Epithelial cell of esophagus (primary cell): ENCODE results near the gene TLR9.

ENCODE experiments used
- DNase-seq: peaks from one replicate; pipeline ENCODE4 v3.0.0; 2010; ENCODE audit warnings: low read depth
- H3K4me3 ChIP-seq: 2 replicates; pipeline ENCODE4 v1.5.1; 2011; ENCODE audit warnings: mild to moderate bottlenecking, low read length, control low read depth
- TF ChIP-seq, protein P1 (sequence below): IDR thresholded peaks from 2 replicates; pipeline ENCODE4 v1.5.1; 2011; ENCODE audit warnings: low read depth, mild to moderate bottlenecking, low read length, control low read depth, inconsistent platforms; ENCODE audit not compliant: insufficient read depth; ENCODE audit errors: missing control alignments

Gene TLR9

DNA sequence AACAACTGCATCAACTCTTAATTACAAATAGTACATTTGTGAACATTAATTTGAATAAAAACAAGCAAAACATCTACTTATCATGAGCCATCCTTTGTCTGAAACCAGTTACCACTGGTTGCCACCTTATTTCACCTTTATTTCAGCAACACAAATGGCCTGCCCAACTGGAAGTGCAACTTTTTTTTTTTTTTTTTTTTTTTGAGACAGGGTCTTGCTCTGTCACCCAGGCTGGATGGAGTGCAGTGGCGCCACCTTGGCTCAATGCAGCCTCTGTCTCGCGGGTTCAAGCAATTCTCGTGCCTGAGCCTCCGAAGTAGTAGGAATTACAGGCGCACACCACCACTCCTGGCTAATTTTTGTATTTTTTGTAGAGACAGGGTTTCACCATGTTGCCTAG, 39.9 kb upstream of the TLR9 start:
- H3K4me3 ChIP-seq = no peak overlapping the region
- TF ChIP-seq, protein P1, sequence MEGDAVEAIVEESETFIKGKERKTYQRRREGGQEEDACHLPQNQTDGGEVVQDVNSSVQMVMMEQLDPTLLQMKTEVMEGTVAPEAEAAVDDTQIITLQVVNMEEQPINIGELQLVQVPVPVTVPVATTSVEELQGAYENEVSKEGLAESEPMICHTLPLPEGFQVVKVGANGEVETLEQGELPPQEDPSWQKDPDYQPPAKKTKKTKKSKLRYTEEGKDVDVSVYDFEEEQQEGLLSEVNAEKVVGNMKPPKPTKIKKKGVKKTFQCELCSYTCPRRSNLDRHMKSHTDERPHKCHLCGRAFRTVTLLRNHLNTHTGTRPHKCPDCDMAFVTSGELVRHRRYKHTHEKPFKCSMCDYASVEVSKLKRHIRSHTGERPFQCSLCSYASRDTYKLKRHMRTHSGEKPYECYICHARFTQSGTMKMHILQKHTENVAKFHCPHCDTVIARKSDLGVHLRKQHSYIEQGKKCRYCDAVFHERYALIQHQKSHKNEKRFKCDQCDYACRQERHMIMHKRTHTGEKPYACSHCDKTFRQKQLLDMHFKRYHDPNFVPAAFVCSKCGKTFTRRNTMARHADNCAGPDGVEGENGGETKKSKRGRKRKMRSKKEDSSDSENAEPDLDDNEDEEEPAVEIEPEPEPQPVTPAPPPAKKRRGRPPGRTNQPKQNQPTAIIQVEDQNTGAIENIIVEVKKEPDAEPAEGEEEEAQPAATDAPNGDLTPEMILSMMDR = no peak
- peak; percentile 46 for DNase-seq

DNA sequence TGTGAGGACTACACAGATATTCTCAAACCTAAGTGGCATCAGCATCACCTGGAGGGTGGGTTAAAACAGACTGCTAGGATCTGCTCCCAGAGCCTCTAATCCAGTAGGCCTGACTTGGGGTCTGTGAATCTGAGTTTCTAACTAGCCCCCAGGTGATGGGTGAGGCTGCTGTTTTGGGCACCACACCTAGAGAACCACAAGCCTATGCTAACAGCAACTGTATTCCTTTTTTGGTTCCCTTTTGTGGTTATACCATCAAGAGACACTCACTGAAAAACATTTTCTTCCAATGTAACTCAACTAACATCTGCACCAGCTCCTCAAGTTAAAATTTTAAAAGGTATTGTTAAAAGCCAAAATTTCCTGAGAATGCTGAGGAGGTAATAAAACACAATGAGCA, 37.0 kb upstream of the TLR9 start:
- DNase-seq = no peak
- H3K4me3 ChIP-seq = no peak overlapping the region
- TF ChIP-seq, protein P1 = no peak

DNA sequence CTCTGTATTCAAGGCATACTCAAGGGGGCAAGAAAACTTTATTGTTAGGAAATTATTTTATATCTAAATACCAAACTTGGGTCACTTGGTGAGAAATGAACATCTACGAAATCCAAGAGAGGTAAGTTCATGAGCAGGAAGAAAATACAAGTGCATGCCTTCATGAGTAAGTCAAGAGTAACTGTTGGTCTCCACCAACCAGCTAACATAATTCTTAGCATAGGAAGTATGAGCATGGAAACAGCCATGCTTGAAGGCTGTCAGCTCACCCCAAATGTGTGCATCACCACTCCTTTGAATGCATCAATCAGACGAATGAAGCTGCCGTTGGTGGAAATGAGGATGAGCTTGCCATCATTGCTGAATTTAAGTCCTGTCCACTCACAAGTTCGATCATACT, 34.0 kb upstream of the TLR9 start:
- no peak for DNase-seq
- TF ChIP-seq, protein P1 = no peak
- H3K4me3 ChIP-seq = no peak overlapping the region

DNA sequence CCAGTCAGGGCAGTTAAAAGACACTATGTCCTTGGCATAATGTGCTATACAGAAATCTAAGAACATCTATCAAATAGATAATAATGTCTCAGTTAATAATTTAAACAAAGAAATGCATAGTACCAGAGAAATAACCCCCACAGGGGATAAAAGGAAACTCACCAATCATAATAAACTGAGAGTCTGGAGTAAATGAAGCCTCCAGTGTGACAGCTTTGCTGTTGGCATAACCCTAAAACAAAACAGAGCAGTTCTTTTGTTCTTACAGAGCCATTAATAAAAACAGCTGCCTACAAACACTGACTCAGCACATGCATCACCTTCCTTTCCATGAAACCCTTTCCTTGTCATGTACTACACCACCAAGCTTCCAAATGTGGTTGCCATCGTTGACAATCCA, 33.6 kb upstream of the TLR9 start:
- TF ChIP-seq, protein P1 = no peak
- H3K4me3 ChIP-seq = no peak overlapping the region
- DNase-seq = no peak

DNA sequence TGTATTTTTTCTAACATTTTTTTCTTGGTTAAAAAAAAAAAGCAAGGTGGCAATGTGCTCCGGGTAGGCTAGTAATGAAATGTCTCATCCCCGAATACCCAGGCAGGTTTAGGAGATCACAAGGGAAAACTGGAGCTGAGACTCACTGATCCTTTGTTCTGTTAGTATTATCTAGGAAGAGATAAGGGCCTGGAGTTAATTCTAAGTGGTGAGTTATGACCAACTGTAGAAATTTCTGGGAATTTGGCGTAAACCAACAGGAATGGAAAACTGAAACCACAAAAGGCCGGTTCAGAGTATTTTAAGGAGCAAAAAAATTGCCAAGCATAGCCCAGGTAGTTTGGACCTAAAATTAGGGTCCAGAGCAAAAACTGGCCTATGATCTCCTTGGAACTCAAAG, 32.5 kb upstream of the TLR9 start:
- H3K4me3 ChIP-seq = no peak overlapping the region
- DNase-seq = no peak
- TF ChIP-seq, protein P1 = no peak

DNA sequence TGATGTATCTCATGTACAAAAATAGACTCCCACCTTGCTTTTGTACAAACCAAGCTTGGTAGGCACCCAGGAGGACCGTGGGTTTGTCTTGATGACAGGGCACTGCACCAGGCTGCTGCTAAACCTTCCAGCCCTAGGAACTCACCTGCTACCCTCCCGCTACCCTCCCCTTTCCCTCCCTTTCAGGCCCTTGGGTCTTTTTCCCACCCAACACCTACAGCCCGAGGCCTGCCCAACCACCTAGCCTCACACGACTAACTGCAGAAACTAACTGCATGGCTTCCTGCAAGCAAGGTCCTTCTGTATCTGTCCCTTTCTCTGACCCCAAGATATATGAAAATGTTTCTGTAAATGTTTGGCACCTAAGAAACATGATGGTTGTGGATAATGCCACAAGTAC, 31.2 kb upstream of the TLR9 start:
- TF ChIP-seq, protein P1 = no peak

DNA sequence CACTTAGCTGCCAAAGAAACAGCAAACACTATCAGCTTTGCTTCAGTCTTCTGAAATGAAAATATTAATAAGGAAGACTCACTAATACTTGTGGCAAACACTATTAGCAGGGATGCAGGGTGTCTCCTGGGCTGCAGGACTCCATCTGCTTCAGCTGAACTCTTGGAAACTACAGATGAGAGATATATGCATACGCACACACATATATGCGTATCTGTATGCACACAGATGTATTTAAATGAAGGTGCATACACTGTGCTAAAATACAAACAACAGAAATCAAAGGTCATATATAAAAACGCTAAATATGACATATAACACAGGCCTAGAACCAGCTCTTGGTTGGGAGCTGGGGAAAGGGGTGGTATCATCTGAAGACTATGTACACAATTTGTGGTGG, 30.7 kb upstream of the TLR9 start:
- TF ChIP-seq, protein P1 = no peak
- H3K4me3 ChIP-seq = no peak overlapping the region
- no peak for DNase-seq

More for the DNA sequence above, 31.2 kb upstream of the TLR9 start:
- DNase-seq = no peak
- no peak overlapping the region for H3K4me3 ChIP-seq
